ENCODE measurements around the gene ARID1B.

DNA sequence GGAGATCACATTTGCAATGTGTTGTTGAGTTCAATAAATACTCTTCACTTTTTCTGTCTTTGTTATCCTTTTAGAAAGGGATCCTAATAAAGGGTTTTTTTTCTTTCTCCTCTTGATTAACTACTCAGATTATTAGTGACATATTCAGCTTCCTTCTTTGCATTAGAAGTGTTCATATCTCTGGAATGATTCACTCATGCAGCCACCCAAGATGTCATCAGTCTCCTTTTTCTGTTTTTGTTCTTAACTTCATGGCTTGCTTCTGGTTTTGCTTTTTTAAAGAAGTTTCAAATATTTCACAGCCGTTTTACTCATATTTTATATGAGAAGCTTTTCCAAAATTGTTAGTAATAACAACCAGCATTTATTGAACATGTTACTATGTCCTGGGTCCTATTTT is 358.5 kb downstream of the ARID1B start:
- TF ChIP-seq, protein P1, sequence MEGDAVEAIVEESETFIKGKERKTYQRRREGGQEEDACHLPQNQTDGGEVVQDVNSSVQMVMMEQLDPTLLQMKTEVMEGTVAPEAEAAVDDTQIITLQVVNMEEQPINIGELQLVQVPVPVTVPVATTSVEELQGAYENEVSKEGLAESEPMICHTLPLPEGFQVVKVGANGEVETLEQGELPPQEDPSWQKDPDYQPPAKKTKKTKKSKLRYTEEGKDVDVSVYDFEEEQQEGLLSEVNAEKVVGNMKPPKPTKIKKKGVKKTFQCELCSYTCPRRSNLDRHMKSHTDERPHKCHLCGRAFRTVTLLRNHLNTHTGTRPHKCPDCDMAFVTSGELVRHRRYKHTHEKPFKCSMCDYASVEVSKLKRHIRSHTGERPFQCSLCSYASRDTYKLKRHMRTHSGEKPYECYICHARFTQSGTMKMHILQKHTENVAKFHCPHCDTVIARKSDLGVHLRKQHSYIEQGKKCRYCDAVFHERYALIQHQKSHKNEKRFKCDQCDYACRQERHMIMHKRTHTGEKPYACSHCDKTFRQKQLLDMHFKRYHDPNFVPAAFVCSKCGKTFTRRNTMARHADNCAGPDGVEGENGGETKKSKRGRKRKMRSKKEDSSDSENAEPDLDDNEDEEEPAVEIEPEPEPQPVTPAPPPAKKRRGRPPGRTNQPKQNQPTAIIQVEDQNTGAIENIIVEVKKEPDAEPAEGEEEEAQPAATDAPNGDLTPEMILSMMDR (IDR thresholded peaks at IDR 0.05), result no peak
- TF ChIP-seq POLR2A (IDR thresholded peaks at IDR 0.05), result no peak
